ENCODE results near the gene CDK5R2.

Gene CDK5R2

DNA sequence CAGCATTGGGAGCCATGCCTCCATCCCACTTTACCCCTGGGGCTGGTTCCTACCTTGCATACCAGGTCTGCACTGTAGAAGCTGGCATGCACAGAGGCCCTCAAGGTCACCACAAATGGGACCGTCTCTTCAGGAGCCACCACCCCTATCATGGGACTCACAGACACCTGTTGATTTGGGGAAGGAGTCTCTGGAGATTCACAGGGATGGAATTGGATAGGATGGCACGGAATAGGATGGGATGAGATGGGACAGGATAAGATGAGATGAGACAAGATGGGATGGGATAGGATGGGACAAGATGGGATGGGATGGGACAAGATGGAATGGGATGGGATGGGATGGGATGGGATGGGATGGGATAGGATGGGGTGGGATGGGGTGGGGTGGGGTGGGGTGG is 49.8 kb downstream of the CDK5R2 start:
- DNase-seq = no peak

DNA sequence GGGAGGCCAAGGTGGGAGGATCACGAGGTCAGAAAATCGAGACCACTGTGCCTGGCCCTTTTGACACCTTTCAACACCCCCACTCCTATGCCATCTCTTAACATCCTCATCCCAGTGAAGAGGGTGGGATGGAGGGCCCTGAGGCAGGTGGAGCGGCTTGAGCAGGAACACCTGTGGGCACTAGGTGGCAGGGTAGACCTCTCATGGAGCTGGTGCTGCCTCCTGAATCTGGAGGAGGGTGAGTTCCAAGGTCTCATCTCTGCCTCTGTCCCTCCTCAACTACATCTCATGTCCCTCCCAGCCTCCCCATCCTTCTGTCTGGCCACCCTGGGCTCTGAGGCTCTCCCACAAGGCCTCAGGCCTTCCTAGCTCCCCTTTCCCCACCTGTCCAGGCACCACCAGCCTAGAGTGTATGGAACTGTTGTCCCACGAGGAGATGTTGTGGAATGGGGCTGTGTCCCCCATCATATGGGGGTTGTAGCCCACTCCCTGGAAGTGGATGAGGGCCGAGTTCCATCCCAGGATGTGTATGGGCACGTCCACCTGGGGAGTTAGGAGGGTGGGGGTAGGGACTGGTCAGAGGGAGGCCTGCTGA is 50.8 kb downstream of the CDK5R2 start:
- DNase-seq = peak; percentile 61

DNA sequence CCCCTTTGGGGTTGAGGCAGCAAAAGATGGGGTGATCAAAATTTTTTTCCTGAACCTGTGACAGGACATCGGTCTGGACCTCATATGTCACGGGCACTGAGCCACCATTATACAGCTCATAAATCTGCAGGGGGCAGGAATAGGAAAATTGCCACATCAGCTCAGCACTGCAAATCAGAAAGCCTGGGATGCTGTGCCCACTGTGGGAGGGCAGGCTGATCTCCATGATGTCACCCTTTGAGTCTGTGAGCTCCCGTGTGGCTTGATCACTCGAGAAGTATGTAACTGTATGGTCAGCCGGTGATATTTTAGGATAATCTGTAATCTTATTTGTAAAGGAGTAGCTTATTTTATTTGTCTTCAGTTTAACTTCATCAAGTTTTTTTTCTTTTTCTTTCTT is 51.4 kb downstream of the CDK5R2 start:
- DNase-seq = no peak

All from NCI-H82 (cell line).